Measurements from ENCODE around the gene TMEM179B. TPM values are rescaled to one million over a fixed set of nuclear protein-coding genes. Genes with fewer than 3 reads are reported as not detected.

The TMEM179B gene
- total and polyA plus RNA-seq, 2 of the 13 experiments (the other 11 are each of a cell fraction or from before 2014, with no cell fraction given), result 24.8 to 25.7 TPM

DNA sequence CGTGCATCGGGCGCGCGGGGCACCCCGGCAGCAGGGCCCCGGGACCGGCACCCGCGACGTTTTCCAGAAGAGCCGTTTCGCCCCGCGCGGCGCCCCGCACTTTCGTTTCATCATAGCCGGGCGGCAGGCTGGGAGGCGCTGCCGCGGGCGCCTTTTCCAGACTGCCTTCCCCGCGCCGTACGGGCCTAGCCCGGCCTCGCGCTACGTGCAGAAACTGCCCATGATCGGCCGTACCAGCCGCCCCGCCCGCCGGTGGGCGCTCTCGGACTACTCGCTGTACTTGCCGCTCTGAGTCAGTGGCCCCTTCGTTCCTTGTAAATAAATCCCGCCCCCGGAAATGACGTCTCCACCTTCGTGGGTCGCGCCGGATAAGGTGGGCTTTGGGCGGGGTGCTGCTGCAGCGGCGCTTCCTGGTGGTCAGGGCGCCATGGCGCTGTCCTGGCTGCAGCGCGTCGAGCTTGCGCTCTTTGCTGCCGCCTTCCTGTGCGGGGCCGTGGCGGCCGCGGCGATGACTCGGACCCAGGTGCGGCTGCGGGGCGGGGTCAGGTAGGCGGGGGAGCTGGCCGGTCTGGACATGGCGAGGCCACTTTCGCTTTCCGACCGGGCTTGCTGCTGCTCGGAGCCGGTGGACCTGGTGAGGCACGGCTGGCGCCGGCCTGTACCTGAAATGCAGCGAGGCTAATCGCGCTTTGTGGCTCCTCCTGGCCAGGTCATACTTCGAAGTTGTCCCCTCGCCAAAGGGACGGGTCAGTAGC, at the start of gene TMEM179B (continued):
- TF ChIP-seq, protein P1, sequence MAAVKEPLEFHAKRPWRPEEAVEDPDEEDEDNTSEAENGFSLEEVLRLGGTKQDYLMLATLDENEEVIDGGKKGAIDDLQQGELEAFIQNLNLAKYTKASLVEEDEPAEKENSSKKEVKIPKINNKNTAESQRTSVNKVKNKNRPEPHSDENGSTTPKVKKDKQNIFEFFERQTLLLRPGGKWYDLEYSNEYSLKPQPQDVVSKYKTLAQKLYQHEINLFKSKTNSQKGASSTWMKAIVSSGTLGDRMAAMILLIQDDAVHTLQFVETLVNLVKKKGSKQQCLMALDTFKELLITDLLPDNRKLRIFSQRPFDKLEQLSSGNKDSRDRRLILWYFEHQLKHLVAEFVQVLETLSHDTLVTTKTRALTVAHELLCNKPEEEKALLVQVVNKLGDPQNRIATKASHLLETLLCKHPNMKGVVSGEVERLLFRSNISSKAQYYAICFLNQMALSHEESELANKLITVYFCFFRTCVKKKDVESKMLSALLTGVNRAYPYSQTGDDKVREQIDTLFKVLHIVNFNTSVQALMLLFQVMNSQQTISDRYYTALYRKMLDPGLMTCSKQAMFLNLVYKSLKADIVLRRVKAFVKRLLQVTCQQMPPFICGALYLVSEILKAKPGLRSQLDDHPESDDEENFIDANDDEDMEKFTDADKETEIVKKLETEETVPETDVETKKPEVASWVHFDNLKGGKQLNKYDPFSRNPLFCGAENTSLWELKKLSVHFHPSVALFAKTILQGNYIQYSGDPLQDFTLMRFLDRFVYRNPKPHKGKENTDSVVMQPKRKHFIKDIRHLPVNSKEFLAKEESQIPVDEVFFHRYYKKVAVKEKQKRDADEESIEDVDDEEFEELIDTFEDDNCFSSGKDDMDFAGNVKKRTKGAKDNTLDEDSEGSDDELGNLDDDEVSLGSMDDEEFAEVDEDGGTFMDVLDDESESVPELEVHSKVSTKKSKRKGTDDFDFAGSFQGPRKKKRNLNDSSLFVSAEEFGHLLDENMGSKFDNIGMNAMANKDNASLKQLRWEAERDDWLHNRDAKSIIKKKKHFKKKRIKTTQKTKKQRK (IDR thresholded peaks at IDR 0.05; ENCODE audit: low read length), result no peak
- TF ChIP-seq, protein P2, sequence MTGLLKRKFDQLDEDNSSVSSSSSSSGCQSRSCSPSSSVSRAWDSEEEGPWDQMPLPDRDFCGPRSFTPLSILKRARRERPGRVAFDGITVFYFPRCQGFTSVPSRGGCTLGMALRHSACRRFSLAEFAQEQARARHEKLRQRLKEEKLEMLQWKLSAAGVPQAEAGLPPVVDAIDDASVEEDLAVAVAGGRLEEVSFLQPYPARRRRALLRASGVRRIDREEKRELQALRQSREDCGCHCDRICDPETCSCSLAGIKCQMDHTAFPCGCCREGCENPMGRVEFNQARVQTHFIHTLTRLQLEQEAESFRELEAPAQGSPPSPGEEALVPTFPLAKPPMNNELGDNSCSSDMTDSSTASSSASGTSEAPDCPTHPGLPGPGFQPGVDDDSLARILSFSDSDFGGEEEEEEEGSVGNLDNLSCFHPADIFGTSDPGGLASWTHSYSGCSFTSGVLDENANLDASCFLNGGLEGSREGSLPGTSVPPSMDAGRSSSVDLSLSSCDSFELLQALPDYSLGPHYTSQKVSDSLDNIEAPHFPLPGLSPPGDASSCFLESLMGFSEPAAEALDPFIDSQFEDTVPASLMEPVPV (CRISPR knock-in tag; IDR thresholded peaks at IDR 0.05), result peak; percentile 99
- TF ChIP-seq ZMYM2 (CRISPR knock-in tag; IDR thresholded peaks at IDR 0.05), result peak; percentile 78; the same call in 1 of the 2 replicates
- peak; percentile 72; the same call in 1 of the 2 replicates for TF ChIP-seq ZSCAN9 (CRISPR knock-in tag; IDR thresholded peaks at IDR 0.05; ENCODE audit: borderline replicate concordance)
- peak; percentile 86 for TF ChIP-seq ZFX (CRISPR knock-in tag; IDR thresholded peaks at IDR 0.05; ENCODE audit: low read depth)
- TF ChIP-seq MED13 (CRISPR knock-in tag; IDR thresholded peaks at IDR 0.05), result peak; percentile 83
- TF ChIP-seq MXD4 (CRISPR knock-in tag; IDR thresholded peaks at IDR 0.05), result peak; percentile 82
- peak; percentile 34; the same call in 1 of the 2 replicates for TF ChIP-seq HNRNPUL1 (IDR thresholded peaks at IDR 0.05; ENCODE audit: low read depth, low read length)
- no peak for TF ChIP-seq RBAK (CRISPR knock-in tag; IDR thresholded peaks at IDR 0.05)
- peak; percentile 25; the same call in 1 of the 2 replicates for TF ChIP-seq CEBPG (CRISPR knock-in tag; IDR thresholded peaks at IDR 0.05)
- TF ChIP-seq, protein P3, sequence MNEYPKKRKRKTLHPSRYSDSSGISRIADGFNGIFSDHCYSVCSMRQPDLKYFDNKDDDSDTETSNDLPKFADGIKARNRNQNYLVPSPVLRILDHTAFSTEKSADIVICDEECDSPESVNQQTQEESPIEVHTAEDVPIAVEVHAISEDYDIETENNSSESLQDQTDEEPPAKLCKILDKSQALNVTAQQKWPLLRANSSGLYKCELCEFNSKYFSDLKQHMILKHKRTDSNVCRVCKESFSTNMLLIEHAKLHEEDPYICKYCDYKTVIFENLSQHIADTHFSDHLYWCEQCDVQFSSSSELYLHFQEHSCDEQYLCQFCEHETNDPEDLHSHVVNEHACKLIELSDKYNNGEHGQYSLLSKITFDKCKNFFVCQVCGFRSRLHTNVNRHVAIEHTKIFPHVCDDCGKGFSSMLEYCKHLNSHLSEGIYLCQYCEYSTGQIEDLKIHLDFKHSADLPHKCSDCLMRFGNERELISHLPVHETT (CRISPR knock-in tag; conservative IDR thresholded peaks at IDR 0.05), result peak; percentile 76; the same call in 1 of the 2 replicates
- TF ChIP-seq, protein P4, sequence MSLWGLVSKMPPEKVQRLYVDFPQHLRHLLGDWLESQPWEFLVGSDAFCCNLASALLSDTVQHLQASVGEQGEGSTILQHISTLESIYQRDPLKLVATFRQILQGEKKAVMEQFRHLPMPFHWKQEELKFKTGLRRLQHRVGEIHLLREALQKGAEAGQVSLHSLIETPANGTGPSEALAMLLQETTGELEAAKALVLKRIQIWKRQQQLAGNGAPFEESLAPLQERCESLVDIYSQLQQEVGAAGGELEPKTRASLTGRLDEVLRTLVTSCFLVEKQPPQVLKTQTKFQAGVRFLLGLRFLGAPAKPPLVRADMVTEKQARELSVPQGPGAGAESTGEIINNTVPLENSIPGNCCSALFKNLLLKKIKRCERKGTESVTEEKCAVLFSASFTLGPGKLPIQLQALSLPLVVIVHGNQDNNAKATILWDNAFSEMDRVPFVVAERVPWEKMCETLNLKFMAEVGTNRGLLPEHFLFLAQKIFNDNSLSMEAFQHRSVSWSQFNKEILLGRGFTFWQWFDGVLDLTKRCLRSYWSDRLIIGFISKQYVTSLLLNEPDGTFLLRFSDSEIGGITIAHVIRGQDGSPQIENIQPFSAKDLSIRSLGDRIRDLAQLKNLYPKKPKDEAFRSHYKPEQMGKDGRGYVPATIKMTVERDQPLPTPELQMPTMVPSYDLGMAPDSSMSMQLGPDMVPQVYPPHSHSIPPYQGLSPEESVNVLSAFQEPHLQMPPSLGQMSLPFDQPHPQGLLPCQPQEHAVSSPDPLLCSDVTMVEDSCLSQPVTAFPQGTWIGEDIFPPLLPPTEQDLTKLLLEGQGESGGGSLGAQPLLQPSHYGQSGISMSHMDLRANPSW (CRISPR knock-in tag; IDR thresholded peaks at IDR 0.05; ENCODE audit: borderline replicate concordance), result no peak
- TF ChIP-seq ZSCAN21 (CRISPR knock-in tag; IDR thresholded peaks at IDR 0.05; ENCODE audit: borderline replicate concordance), result peak; percentile 97; the same call in 1 of the 2 replicates
- TF ChIP-seq ZNF12 (CRISPR knock-in tag; IDR thresholded peaks at IDR 0.05), result no peak; the same call in 1 of the 2 replicates
- peak; percentile 75 for TF ChIP-seq DR1 (CRISPR knock-in tag; IDR thresholded peaks at IDR 0.05)
- TF ChIP-seq KDM6A (CRISPR knock-in tag; IDR thresholded peaks at IDR 0.05; ENCODE audit: low read depth), result peak; percentile 24; the same call in 1 of the 2 replicates
- TF ChIP-seq, protein P5, sequence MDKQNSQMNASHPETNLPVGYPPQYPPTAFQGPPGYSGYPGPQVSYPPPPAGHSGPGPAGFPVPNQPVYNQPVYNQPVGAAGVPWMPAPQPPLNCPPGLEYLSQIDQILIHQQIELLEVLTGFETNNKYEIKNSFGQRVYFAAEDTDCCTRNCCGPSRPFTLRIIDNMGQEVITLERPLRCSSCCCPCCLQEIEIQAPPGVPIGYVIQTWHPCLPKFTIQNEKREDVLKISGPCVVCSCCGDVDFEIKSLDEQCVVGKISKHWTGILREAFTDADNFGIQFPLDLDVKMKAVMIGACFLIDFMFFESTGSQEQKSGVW (CRISPR knock-in tag; IDR thresholded peaks at IDR 0.05; ENCODE audit: borderline replicate concordance), result no peak
- TF ChIP-seq, protein P6, sequence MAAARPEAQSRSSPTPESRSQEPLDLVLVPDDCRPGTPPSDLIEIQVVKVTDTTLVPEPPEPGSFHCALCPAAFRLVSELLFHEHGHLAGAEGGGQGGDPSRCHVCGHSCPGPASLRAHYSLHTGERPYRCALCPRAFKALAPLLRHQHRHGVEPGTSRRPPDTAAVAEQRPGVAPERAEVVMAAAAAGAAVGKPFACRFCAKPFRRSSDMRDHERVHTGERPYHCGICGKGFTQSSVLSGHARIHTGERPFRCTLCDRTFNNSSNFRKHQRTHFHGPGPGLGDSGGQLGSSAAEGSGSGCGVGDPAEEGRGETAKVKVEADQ (CRISPR knock-in tag; IDR thresholded peaks at IDR 0.05; ENCODE audit: borderline replicate concordance), result no peak
